ENCODE results near the gene ANKRD53.

DNA sequence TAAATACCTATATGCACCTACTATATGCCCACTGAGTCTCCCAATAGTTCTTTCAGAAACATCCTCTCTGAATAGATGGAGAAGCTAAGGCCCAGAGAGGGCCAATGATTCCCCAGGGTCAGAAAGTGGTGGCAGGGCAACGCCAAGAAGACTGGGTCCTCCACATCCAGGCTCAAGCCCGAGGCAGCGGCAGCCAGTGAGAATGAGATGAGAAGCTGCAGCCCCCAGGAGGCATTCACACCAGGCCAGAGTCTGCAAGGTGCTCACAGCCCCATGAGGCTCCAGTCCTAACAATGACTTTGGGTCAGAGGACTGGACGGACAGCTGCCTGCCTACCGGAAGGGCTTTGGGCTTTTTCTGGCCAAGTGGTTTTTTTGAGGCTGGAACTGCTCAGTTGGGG lies 12.7 kb downstream of the ANKRD53 start:
- TF ChIP-seq, protein P1, sequence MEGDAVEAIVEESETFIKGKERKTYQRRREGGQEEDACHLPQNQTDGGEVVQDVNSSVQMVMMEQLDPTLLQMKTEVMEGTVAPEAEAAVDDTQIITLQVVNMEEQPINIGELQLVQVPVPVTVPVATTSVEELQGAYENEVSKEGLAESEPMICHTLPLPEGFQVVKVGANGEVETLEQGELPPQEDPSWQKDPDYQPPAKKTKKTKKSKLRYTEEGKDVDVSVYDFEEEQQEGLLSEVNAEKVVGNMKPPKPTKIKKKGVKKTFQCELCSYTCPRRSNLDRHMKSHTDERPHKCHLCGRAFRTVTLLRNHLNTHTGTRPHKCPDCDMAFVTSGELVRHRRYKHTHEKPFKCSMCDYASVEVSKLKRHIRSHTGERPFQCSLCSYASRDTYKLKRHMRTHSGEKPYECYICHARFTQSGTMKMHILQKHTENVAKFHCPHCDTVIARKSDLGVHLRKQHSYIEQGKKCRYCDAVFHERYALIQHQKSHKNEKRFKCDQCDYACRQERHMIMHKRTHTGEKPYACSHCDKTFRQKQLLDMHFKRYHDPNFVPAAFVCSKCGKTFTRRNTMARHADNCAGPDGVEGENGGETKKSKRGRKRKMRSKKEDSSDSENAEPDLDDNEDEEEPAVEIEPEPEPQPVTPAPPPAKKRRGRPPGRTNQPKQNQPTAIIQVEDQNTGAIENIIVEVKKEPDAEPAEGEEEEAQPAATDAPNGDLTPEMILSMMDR (IDR thresholded peaks at IDR 0.05), result no peak
- TF ChIP-seq POLR2AphosphoS5 (IDR thresholded peaks at IDR 0.05) (no peak), POLR2A (IDR thresholded peaks at IDR 0.05) (no peak)
